ENCODE data around the gene EHMT1. TPM values are rescaled to one million over a fixed set of nuclear protein-coding genes. Genes with fewer than 3 reads are reported as not detected.

EHMT1 gene
- total and polyA plus RNA-seq, 2 of the 13 experiments (the other 11 are each of a cell fraction or from before 2014, with no cell fraction given): 23.0 to 27.1 TPM

- TF ChIP-seq E2F2 (CRISPR knock-in tag; IDR thresholded peaks at IDR 0.05; ENCODE audit: borderline replicate concordance) (no peak), MEIS2 (CRISPR knock-in tag; IDR thresholded peaks at IDR 0.05) (peak; percentile 86), ATF4 (CRISPR knock-in tag; IDR thresholded peaks at IDR 0.05) (no peak), ZSCAN25 (CRISPR knock-in tag; IDR thresholded peaks at IDR 0.05) (peak; percentile 49; the same call in 1 of the 2 replicates), ZNF747 (CRISPR knock-in tag; IDR thresholded peaks at IDR 0.05; ENCODE audit: borderline replicate concordance) (no peak), IRF2 (CRISPR knock-in tag; IDR thresholded peaks at IDR 0.05) (peak; percentile 66), ZNF619 (CRISPR knock-in tag; IDR thresholded peaks at IDR 0.05) (no peak), ZNF713 (CRISPR knock-in tag; IDR thresholded peaks at IDR 0.05) (no peak), KDM6A (CRISPR knock-in tag; IDR thresholded peaks at IDR 0.05; ENCODE audit: low read depth) (peak; percentile 92), JARID2 (CRISPR knock-in tag; IDR thresholded peaks at IDR 0.05; ENCODE audit: insufficient replicate concordance) (no peak), HDAC2 (CRISPR knock-in tag; IDR thresholded peaks at IDR 0.05) (peak; percentile 88), ZNF253 (CRISPR knock-in tag; IDR thresholded peaks at IDR 0.05; ENCODE audit: borderline replicate concordance) (0 out of 2 replicates have a peak, but pooled peaks have one; percentile 35), ARNT2 (CRISPR knock-in tag; IDR thresholded peaks at IDR 0.05; ENCODE audit: low read depth) (0 out of 2 replicates have a peak, but pooled peaks have one; percentile 40), MXD3 (CRISPR knock-in tag; IDR thresholded peaks at IDR 0.05) (0 out of 2 replicates have a peak, but pooled peaks have one; percentile 41), DNMT1 (CRISPR knock-in tag; IDR thresholded peaks at IDR 0.05) (no peak), ZFX (CRISPR knock-in tag; IDR thresholded peaks at IDR 0.05; ENCODE audit: low read depth) (peak; percentile 59; the same call in 1 of the 2 replicates), ZNF160 (CRISPR knock-in tag; IDR thresholded peaks at IDR 0.05) (peak; percentile 62; the same call in 1 of the 2 replicates), MEIS1 (CRISPR knock-in tag; IDR thresholded peaks at IDR 0.05; ENCODE audit: borderline replicate concordance) (peak; percentile 25; the same call in 1 of the 2 replicates)
- TF ChIP-seq, protein P1, sequence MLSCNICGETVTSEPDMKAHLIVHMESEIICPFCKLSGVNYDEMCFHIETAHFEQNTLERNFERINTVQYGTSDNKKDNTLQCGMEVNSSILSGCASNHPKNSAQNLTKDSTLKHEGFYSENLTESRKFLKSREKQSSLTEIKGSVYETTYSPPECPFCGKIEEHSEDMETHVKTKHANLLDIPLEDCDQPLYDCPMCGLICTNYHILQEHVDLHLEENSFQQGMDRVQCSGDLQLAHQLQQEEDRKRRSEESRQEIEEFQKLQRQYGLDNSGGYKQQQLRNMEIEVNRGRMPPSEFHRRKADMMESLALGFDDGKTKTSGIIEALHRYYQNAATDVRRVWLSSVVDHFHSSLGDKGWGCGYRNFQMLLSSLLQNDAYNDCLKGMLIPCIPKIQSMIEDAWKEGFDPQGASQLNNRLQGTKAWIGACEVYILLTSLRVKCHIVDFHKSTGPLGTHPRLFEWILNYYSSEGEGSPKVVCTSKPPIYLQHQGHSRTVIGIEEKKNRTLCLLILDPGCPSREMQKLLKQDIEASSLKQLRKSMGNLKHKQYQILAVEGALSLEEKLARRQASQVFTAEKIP (CRISPR knock-in tag; IDR thresholded peaks at IDR 0.05; ENCODE audit: borderline replicate concordance): no peak
- TF ChIP-seq, protein P2, sequence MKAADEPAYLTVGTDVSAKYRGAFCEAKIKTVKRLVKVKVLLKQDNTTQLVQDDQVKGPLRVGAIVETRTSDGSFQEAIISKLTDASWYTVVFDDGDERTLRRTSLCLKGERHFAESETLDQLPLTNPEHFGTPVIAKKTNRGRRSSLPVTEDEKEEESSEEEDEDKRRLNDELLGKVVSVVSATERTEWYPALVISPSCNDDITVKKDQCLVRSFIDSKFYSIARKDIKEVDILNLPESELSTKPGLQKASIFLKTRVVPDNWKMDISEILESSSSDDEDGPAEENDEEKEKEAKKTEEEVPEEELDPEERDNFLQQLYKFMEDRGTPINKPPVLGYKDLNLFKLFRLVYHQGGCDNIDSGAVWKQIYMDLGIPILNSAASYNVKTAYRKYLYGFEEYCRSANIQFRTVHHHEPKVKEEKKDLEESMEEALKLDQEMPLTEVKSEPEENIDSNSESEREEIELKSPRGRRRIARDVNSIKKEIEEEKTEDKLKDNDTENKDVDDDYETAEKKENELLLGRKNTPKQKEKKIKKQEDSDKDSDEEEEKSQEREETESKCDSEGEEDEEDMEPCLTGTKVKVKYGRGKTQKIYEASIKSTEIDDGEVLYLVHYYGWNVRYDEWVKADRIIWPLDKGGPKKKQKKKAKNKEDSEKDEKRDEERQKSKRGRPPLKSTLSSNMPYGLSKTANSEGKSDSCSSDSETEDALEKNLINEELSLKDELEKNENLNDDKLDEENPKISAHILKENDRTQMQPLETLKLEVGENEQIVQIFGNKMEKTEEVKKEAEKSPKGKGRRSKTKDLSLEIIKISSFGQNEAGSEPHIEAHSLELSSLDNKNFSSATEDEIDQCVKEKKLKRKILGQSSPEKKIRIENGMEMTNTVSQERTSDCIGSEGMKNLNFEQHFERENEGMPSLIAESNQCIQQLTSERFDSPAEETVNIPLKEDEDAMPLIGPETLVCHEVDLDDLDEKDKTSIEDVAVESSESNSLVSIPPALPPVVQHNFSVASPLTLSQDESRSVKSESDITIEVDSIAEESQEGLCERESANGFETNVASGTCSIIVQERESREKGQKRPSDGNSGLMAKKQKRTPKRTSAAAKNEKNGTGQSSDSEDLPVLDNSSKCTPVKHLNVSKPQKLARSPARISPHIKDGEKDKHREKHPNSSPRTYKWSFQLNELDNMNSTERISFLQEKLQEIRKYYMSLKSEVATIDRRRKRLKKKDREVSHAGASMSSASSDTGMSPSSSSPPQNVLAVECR (CRISPR knock-in tag; IDR thresholded peaks at IDR 0.05; ENCODE audit: borderline replicate concordance): peak; percentile 60; the same call in 1 of the 2 replicates
These were observed 170.6 kb downstream of the EHMT1 start (continued) for GRCh38 chr9:137789295-137789895.

All from HepG2 (cell line).